ENCODE results near the gene CCDC178. TPM values are rescaled to one million over a fixed set of nuclear protein-coding genes. Genes with fewer than 3 reads are reported as not detected.
A peak's percentile ranks its signal among the peaks of the same experiment; 100 is the strongest.
"Not testable (repeated sequence)": the region's sequence is repeated elsewhere in the genome, so short reads cannot be mapped to it uniquely, and the experiment has no call there.

CCDC178 gene
- total RNA-seq, 1 donor from 2014 or later, result 0.35 TPM

DNA sequence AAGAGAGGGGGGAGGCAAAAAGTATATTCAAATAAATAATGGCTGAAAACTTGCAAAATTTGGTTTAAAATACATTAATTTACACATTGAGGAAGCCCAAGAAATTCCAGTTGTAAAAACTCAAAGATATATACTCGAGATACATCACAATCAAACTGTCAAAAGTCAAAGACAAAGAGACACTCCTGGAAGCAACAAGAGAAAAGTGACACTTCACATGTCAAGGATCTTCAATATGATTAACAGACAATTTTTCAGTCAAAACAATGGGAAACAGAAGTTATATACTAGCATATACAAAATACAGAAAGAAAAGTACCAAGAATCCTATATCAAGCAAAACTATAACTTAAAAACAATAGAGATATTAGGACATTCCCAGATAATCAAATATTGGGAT, 170.2 kb downstream of the CCDC178 start:
- intact Hi-C loops (cut with DNase I), result no loop called here
- DNase-seq (no peak), ATAC-seq (ENCODE audit: poor library complexity) (no peak)

DNA sequence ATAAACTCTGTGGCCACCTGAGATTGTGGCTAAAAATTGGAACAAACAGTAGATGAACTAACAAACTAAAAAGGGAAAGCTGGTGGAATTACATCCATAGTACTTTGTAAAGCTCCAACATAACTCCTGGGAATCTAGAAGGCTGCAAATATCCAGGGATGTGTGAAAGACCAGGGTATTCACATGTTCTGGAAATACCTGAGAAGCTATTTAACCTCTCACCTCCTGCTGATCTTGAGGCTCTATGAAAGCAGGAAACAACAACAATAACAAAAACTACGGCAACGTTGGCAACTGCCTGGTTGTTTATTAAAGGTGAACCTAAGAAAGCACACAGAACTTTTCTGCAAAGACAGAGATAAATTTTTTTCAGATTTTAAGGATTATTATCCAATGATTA, 171.3 kb downstream of the CCDC178 start:
- intact Hi-C loops (cut with DNase I), result no loop called here
- DNase-seq (no peak), ATAC-seq (ENCODE audit: poor library complexity) (no peak)

DNA sequence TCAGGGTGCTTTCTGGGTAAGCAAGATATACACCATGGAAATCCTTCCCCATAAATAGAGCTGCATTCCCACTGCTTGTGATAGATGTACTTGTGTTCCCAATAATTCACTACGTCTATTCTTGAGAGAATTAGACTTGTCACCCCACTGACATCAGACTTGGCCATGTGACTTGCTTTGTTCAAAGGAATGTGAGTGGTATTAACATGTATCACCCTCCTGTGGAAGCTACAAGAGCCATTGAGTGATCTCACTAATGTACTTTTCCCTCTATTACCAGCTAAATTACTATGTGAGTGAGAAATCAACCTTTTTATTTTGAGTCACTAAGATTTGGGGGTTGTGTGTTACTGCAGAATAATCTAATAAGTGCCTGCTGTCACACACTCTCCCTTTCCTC, 176.0 kb downstream of the CCDC178 start:
- DNase-seq, result no peak
- no peak for ATAC-seq (ENCODE audit: poor library complexity)
- intact Hi-C loops (cut with DNase I), result no loop called here

DNA sequence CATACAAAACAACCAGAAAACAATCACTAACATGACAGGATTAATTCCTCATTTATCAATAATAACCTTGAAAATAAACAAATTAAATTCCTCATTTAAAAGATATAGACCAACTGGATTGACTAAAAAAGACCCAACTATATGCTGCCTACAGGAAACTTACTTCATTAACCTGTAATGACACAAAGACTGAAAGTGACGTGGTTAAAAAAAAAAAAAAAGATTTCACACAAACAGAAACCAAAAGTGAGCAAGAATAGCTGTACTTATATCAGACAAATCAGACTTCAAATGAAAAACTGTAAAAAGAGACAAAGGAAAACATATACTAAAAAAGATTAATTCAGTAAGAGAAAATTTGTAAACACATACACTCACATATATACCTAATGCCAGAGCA, 201.2 kb downstream of the CCDC178 start:
- intact Hi-C loops (cut with DNase I), result no loop called here
- ATAC-seq (ENCODE audit: poor library complexity), result no peak
- DNase-seq, result no peak

DNA sequence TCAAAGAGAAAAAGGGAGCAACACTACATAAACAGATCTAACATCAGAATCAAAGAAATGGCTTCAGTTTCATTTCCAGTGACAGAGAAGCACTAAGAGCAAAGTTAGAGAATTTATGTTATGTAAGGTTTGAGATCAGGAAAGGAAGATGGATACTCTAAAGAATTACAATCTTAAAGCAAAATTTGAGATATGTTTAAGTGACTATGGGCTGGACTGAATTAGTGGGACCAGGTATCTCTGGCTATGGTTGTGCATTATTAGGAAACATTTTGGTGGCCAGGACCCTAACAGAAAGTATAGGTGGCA, 208.2 kb downstream of the CCDC178 start:
- intact Hi-C loops (cut with DNase I), result loop anchor here (5.0 kb wide), 1 partner anchor 530 kb away; no protein-coding TSS in a partner anchor
- ATAC-seq (ENCODE audit: poor library complexity) (no peak), DNase-seq (no peak)

DNA sequence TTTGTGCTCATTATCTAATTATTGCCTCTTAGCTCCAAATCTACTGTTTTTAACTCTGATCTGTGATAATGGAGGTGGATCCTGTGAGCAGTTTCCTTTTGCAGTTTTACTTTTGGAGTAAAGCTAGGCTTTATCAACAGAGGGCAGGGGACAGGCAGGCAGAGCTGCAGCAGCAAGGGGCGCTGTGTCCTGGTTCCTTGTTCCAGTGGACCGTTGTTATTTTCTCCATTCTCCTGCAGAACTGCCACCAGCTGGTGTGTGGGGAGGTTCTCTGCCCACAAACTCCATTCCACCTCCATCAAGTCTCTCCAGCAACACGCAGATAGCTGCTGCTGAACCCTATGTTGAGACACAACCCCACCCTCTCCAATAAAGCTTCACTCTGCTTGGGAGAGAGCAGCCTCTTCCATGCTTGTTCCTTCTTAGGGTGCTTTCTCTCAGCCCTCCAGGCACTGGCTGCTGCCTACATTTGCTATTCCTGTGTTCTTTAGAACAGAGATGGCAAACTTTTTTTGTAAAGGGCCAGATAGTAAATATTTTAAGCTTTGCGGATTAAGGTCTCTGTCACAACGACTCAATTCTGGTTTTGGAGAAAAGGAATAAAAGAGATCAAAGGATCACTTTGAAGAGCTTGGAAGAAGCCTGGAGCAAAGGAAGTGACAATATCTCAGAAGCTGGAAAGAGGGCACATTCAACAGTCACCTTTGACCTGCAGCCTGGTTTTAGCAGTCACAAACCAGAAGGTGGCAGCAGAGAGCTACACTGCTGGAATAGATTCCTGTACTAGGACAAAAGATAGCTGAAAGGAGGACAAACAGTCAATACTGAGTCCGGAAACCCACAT, 208.8 kb downstream of the CCDC178 start:
- ATAC-seq (ENCODE audit: poor library complexity) (peak; percentile 82), DNase-seq (peak; percentile 47)
- intact Hi-C loops (cut with DNase I), result loop anchor here (5.0 kb wide), 1 partner anchor 531 kb away; no protein-coding TSS in a partner anchor

DNA sequence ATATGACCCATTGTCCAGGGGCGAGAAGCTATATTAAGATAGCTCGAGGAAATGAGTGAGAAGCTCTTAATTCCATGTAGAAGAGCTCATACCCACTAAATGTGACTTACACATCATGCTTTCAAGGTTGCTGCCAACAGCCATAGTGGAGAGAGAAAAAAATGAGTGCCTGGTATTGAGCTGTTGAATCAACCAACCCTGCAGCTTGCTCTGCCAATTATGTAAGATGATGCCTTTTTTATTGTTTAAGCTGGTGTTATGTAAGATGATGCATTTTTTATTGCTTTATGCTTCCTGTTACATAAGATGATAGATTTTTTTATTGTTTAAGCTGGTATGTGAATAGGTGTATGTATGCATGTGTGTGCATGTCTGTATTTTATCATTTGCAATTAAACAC, 228.2 kb downstream of the CCDC178 start:
- ATAC-seq (ENCODE audit: poor library complexity) (no peak), DNase-seq (no peak)
- intact Hi-C loops (cut with DNase I), result no loop called here

DNA sequence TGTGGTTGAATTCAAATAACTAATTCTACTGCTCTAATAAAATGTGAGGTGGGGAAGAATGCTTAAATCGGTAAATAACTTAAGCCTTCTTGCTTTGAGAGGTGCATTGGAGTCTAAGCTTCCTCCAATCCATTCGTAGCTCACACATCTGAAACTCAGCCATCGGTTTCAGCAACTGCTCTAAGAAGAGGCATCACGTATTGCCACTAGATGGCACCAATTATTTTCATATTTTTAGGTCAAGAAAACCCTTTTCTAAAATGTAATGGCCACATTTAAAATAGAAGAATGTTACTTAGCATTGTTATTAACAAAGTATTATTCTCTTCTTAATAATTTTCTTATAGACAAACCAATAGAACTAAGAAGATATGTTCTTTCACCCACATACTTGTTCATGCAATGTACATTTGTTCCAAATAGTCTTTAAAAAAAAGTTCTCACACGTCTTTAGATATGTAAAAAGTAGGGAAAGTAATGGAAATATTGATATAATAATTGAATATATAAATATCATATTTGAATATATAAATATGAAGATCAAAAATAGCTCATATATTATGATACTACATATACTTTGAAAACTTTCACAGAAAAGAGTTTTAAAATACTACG, 229.8 kb downstream of the CCDC178 start:
- DNase-seq (no peak), ATAC-seq (ENCODE audit: poor library complexity) (no peak)
- intact Hi-C loops (cut with DNase I), result no loop called here

DNA sequence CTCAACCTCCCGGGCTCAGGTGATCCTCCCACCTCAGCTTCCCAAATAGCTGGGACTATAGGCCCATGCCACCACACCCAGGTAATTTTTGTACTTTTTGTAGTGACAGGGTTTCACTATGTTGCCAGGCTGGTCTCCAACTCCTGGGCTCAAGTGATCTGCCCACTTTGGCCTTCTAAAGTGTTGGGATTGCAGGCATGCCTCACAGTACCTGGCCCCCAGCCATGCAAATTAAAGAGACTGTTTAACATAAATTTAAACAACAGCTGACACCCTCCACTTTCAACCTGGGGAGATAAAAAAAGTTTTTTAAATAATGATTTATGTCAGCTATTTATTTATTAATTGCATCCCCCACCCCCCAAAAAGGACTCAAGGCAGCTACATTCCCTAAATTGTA, 234.7 kb downstream of the CCDC178 start:
- ATAC-seq (ENCODE audit: poor library complexity), result no peak
- DNase-seq, result no peak
- intact Hi-C loops (cut with DNase I), result no loop called here

DNA sequence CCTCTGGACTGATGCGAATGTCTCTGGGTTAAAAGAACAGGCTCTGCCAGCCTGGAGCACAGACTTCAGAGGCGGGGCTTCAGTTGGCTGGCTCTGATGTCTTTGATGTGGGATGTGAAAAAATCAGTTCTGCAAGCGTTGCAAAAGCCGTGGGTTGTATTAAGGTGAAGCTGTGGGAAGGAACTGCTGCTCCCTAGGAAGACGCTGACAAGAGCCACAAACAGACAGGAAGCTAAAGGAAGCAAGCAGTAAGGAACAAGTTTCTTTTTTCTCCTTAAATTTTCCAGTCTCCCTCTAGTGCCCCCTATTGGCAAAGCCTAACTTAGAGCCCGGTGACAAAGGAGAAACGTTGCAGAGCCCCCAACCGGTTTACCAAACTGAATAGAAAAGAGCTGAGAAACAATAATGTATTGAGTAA, 239.0 kb downstream of the CCDC178 start:
- intact Hi-C loops (cut with DNase I), result no loop called here
- DNase-seq (no peak), ATAC-seq (ENCODE audit: poor library complexity) (no peak)

DNA sequence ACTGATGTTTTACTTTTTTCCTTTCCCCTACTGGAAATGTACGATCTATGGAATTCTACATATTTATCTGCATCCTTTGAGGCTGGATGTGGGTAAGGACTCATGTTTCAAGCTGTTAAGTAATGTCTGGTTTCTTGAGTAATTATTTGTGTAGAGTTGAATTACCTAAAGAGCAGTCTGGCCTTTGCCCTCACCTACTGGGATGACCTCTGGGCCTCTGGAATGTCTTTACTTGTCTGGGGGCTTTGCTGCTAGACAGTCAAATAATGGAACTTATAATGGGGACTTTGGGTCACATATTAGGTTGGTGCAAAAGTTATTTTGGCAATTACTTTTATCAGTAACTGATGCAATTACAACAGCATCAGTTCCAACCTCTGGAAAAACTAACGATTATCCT, 244.7 kb downstream of the CCDC178 start:
- intact Hi-C loops (cut with DNase I), result no loop called here
- ATAC-seq (ENCODE audit: poor library complexity), result no peak

DNA sequence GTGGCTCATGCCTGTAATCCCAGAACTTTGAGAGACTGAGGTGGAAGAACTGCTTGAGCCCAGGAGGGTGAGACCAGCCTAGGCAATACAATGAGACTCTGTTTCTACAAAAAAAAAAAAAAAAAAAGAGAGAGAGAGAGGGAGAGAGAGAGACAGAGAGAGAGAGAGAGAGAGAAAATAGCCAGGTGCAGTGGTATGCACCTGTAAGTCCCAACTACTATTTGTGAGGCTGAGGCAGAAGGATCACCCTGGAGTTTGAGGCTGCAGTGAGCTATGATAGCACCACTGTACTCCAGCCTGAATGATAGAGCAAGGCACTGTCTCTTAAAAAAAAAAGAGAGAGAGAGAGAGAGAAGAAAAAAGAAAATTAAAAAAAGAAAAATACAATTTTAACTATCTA, 245.7 kb downstream of the CCDC178 start:
- intact Hi-C loops (cut with DNase I), result no loop called here
- DNase-seq (no peak), ATAC-seq (ENCODE audit: poor library complexity) (no peak)

More for the DNA sequence above, 244.7 kb downstream of the CCDC178 start:
- DNase-seq, result no peak

DNA sequence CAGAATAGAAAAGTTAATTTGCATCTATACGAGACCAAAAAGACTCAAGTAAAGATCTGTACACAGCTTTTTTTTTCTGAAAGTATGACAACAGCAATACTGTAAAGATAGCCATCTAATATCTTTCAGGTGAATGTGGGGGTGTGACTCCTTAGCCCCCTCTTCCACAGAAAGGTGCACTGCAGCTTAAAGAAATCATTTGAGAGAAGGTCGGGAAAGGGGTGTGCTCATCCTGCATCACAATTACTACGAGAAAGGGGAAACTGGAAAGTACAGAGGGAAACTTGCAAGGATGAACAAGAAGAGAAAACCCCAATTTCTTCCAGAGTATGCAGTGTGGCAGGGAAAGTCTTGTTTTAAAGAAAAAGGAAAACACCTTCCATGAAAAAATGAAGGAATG, 255.6 kb downstream of the CCDC178 start:
- DNase-seq, result no peak
- ATAC-seq (ENCODE audit: poor library complexity), result no peak
- intact Hi-C loops (cut with DNase I), result no loop called here

DNA sequence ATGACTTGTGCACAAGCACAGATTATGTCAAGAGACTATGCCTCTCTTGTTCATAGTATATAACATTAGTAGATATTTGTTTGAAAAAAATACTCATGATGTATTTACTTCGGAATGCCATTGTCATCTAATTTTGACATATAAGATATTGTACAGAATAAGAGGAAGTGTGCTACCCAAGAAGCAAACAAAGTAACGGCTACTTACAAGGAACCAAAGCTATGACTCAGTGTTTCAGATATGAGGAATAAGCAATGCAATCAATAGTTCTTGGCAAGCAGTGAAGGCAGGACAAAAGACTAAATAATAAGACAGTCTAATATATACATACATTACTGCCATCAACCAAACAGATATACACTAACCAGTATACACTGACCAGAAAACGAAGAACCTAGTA, 256.3 kb downstream of the CCDC178 start:
- DNase-seq, result no peak
- intact Hi-C loops (cut with DNase I), result no loop called here
- no peak for ATAC-seq (ENCODE audit: poor library complexity)

DNA sequence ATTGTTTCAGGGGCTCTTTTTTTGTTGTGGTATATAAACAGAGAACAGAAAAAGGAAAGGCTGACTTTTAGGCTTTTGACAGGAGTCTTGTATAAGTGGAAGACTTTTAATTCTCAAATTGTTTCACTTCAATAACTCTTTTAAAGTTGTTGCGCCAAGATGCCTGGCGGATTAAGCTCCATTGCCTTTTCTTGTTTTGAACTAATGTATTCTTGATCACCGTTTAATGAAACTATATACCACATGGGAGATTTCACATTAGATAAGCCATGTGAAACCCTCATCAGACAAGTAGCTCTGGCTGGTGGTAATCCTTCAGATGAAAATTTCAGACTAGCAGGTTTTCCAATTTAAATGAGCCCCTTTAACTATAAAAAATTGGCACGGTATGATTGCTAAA, 257.4 kb downstream of the CCDC178 start:
- ATAC-seq (ENCODE audit: poor library complexity), result no peak
- intact Hi-C loops (cut with DNase I), result no loop called here
- DNase-seq, result no peak

DNA sequence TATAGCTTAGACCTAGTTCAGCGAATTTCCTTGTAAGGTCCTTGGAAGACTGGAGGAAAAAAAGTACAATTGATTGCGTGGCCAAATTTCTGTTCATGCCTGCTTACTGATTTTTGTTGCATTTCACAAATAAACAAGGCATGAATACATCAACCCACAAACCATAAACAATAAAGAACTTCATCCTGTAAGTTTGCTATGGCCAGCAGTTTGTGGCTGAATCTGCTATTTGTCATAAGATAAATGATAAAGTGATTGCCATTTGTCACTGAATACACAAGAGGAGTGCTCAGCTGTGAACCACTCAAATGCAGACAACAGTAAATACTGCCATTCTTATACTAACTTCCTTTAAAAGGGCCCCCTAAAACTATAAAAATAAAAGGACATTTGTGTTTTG, 259.5 kb downstream of the CCDC178 start:
- ATAC-seq (ENCODE audit: poor library complexity) (no peak), DNase-seq (no peak)
- intact Hi-C loops (cut with DNase I), result no loop called here

DNA sequence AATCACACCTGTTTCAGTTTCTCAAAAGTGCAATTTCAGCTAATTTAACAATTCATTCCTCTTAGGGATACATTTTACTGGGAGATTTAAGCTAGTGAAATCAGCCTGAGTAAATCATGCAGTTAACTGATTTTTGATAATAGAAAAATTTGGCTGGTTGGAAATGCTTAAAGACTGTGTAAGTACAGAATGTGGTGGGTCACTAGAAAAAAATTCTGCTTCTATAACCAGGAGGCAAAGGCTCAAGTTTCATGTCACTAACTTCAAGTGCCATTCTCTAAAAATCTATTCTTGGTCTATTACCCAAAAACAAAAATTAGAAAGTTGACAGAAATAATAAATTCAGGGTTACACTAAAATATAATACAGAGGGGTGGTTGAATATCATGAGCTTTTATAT, 271.3 kb downstream of the CCDC178 start:
- ATAC-seq (ENCODE audit: poor library complexity), result no peak
- intact Hi-C loops (cut with DNase I), result no loop called here
- DNase-seq, result no peak

DNA sequence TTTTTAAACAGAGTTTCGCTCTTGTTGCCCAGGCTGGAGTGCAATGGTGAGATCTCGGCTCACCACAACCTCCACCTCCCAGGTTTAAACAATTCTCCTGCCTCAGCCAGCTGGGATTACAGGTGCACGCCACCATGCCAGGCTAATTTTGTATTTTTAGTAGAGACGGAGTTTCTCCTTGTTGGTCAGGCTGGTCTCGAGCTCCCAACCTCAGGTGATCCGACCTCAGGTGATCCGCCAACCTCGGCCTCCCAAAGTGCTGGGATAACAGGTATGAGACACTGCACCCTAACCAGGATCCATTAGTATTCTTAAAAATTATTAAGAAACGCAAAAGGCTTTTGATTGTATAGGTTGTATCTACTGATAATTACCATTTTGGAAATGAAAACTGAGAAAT, 276.4 kb downstream of the CCDC178 start:
- not testable (repeated sequence) for DNase-seq; ATAC-seq (ENCODE audit: poor library complexity)

DNA sequence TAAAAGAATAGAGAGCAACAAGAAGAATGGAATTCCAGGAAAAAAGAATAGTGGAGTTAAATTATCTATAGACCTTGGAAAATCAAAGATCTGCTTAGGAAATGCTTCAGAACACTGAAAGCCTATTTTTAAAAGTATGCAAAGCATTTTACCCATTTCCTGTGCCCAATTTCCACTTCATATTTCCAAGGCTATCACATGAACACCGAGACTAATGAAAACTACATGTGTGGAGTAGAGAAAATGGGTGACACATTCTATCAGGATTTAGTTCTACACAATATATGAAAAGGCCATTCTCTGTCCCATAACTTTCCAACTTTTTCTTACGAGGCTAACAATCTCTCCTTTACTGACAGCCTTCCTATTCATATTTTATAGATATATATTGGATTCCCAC, 279.4 kb downstream of the CCDC178 start:
- no peak for DNase-seq
- intact Hi-C loops (cut with DNase I), result no loop called here

More for the DNA sequence above, 276.4 kb downstream of the CCDC178 start:
- intact Hi-C loops (cut with DNase I), result not testable (repeated sequence)

DNA sequence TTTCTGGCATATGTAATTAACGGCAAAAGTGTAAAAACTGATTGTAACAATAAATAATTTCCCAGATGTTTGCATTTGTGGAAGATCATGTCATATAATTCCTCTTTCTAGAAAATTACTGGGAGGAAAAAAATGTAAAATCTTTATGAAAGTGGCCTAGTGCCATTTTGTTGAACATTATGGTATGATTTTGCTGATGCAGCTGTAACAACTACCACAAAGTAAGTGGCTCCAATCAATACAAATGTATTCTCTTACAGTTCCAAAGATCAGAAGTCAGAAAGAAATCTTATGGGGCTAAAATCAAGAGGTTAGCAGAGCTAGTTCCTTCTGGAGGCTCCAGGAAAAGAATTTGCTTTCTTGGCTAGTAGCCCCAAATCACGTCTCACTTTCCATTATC, 281.4 kb downstream of the CCDC178 start:
- intact Hi-C loops (cut with DNase I), result no loop called here
- DNase-seq (no peak), ATAC-seq (ENCODE audit: poor library complexity) (no peak)

More for the DNA sequence above, 279.4 kb downstream of the CCDC178 start:
- ATAC-seq (ENCODE audit: poor library complexity), result no peak
